ENCODE measurements around the gene CEP120.

DNA sequence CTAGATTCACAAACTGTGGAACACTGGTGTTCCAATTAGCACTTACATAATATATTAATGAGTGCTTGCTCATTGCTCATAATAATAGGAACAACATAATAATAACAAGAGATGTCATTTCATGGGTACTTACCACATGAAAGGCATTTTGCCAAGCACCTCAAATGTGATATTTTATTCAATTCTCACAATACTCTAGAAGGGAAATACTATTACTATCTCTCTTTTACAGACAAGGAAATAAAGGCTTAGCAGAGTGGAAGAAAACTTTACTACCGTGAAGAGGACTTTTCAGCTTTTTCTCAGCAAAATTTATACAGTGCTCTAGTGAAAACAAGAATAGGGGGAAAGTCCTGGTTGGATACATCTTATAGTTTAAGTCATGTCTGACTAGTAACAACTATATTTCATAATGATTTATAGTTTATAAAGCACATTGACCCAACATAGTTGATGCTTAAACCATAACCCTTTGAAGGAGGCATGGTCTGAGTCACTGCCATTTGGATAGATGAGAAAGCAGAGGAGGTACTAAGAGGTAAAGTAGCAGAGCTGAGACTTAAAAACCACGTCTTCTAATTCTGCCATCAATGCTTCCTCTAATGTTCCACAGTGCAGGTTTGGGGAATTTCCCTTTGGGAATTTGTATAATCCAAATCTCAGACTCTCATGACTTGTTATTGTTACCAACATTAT lies 124.7 kb downstream of the CEP120 start:
- TF ChIP-seq, protein P1, sequence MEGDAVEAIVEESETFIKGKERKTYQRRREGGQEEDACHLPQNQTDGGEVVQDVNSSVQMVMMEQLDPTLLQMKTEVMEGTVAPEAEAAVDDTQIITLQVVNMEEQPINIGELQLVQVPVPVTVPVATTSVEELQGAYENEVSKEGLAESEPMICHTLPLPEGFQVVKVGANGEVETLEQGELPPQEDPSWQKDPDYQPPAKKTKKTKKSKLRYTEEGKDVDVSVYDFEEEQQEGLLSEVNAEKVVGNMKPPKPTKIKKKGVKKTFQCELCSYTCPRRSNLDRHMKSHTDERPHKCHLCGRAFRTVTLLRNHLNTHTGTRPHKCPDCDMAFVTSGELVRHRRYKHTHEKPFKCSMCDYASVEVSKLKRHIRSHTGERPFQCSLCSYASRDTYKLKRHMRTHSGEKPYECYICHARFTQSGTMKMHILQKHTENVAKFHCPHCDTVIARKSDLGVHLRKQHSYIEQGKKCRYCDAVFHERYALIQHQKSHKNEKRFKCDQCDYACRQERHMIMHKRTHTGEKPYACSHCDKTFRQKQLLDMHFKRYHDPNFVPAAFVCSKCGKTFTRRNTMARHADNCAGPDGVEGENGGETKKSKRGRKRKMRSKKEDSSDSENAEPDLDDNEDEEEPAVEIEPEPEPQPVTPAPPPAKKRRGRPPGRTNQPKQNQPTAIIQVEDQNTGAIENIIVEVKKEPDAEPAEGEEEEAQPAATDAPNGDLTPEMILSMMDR (IDR thresholded peaks at IDR 0.05; ENCODE audit: insufficient read depth, low read length): no peak
- no peak for TF ChIP-seq GABPA (IDR thresholded peaks at IDR 0.05; ENCODE audit: low read depth)
- TF ChIP-seq POLR2AphosphoS5 (IDR thresholded peaks at IDR 0.05; ENCODE audit: low read depth): no peak

Data from HL-60 (cell line).